ENCODE measurements around the gene FLNA. TPM values are rescaled to one million over a fixed set of nuclear protein-coding genes. Genes with fewer than 3 reads are reported as not detected.
A peak's percentile ranks its signal among the peaks of the same experiment; 100 is the strongest.

The FLNA gene
- polyA plus RNA-seq, 2 of the 4 experiments (the other 2 are of a cell fraction) = 303 to 1,116 TPM

DNA sequence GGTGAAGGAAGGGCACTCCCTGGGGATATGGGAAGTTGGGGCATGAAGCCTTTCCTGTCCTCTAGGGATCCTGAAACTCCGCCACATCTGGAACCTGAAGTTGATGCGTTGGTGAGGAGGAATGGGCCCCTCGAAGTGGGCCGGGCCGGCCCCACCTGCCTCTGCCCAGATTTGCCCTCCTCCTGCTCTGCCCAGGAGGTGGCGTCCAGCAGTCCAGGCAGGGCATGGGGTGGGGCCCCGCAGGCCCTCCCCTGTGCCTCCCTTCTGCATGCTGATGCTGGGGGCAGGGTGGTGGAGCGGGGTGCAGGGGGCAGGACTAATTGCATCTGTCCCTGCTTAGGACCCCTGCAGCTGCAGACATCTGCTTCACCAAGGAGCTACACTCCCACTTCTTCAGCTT lies 38.7 kb upstream of the FLNA start:
- 85% methylated on average over 4 of the region's 8 CpGs for WGBS (ENCODE audit: missing lambda C conversion rate)
- DNase-seq (ENCODE audit: low read depth in 1 of 2, low spot score in 1 of 2) (no peak), FAIRE-seq (no peak), ATAC-seq (no peak)
- no peak overlapping the region for H3K4me3 ChIP-seq
- ChIA-PET POLR2A (no interaction called here), CTCF (interaction anchor here (1.0 to 2.2 kb wide), 2 partner anchors 14 to 39 kb away, joined by 3 to 5 read pairs; no protein-coding TSS in a partner anchor)
- H3K4me1 ChIP-seq = peaks cover 28% of the 10 kb centered on the region
- no peak overlapping the region; a peak in 1 of 6 replicates for H3K27ac ChIP-seq
- H3K9me3 ChIP-seq = no peaks in the 10 kb centered on the region
- H3K4me2 ChIP-seq = peak overlapping the region; percentile 93
- no peak for TF ChIP-seq ESRRA (IDR thresholded peaks at IDR 0.05; ENCODE audit: borderline replicate concordance, low read length)
- TF ChIP-seq, protein P1, sequence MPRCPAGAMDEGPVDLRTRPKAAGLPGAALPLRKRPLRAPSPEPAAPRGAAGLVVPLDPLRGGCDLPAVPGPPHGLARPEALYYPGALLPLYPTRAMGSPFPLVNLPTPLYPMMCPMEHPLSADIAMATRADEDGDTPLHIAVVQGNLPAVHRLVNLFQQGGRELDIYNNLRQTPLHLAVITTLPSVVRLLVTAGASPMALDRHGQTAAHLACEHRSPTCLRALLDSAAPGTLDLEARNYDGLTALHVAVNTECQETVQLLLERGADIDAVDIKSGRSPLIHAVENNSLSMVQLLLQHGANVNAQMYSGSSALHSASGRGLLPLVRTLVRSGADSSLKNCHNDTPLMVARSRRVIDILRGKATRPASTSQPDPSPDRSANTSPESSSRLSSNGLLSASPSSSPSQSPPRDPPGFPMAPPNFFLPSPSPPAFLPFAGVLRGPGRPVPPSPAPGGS (IDR thresholded peaks at IDR 0.05) = no peak
- TF ChIP-seq, protein P2, sequence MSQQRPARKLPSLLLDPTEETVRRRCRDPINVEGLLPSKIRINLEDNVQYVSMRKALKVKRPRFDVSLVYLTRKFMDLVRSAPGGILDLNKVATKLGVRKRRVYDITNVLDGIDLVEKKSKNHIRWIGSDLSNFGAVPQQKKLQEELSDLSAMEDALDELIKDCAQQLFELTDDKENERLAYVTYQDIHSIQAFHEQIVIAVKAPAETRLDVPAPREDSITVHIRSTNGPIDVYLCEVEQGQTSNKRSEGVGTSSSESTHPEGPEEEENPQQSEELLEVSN (IDR thresholded peaks at IDR 0.05; ENCODE audit: borderline replicate concordance, low read depth) = no peak
- no peak for TF ChIP-seq FOSB (CRISPR knock-in tag; IDR thresholded peaks at IDR 0.05)
- no peak for TF ChIP-seq EHMT2 (IDR thresholded peaks at IDR 0.05; ENCODE audit: low read depth)

DNA sequence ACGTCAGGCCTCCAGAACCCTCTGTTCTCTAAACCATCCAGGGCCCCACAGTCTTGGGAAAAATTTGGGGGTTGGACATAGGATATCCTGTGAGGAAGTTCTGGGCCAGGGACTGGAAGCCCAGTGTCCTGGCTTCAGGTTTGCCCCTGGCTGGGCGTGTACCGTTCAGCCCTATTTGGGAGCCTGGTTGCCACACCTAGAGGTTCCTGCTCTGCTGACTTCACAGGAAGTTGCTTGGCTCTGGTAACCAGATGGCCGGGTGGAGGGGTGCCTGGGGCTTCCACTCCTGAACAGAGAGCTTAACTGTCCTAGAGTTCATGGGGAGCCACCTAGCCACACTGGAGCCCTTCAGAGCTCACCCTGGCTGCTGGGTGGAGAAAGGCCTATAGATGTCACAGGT lies 38.0 kb upstream of the FLNA start:
- ATAC-seq (no peak), DNase-seq (ENCODE audit: low read depth in 1 of 2, low spot score in 1 of 2) (no peak), FAIRE-seq (no peak)
- peaks cover 28% of the 10 kb centered on the region for H3K4me1 ChIP-seq
- 46% methylated on average over 3 of the region's 4 CpGs for WGBS (ENCODE audit: missing lambda C conversion rate)
- H3K27ac ChIP-seq = peak overlapping the region; percentile 96 to 100
- POLR2A ChIA-PET = interaction anchor here (0.5 to 1.2 kb wide), 5 partner anchors 13 to 392 kb away, joined by 3 to 7 read pairs (median 3); partner anchors contain the start of genes ATP6AP1 and RPL10
- peak overlapping the region; percentile 93 for H3K4me2 ChIP-seq
- CTCF ChIA-PET = interaction anchor here (1.0 to 1.1 kb wide), 2 partner anchors 22 to 39 kb away, joined by 3 read pairs; no protein-coding TSS in a partner anchor
- no peak for TF ChIP-seq KDM5A (IDR thresholded peaks at IDR 0.05)
- TF ChIP-seq ZSCAN20 (CRISPR knock-in tag; IDR thresholded peaks at IDR 0.05) = no peak
- TF ChIP-seq JUN (IDR thresholded peaks at IDR 0.05) = no peak
- no peak for TF ChIP-seq RNF2 (IDR thresholded peaks at IDR 0.05; ENCODE audit: borderline replicate concordance, low read depth)
- TF ChIP-seq FOSL2 (IDR thresholded peaks at IDR 0.05) = no peak
- TF ChIP-seq FOSL2 (CRISPR knock-in tag; IDR thresholded peaks at IDR 0.05) = no peak
- no peak for TF ChIP-seq HOXB5 (CRISPR knock-in tag; IDR thresholded peaks at IDR 0.05)
- no peak for TF ChIP-seq BHLHE40 (IDR thresholded peaks at IDR 0.05; ENCODE audit: low read depth, low read length)
- TF ChIP-seq MYC (IDR thresholded peaks at IDR 0.05; ENCODE audit: borderline replicate concordance, low read length) = no peak
- TF ChIP-seq, protein P1 (IDR thresholded peaks at IDR 0.05) = no peak
- no peak for TF ChIP-seq EP300 (IDR thresholded peaks at IDR 0.05)
- no peak for TF ChIP-seq HOXB13 (CRISPR knock-in tag; IDR thresholded peaks at IDR 0.05; ENCODE audit: low read depth)
- TF ChIP-seq, protein P3, sequence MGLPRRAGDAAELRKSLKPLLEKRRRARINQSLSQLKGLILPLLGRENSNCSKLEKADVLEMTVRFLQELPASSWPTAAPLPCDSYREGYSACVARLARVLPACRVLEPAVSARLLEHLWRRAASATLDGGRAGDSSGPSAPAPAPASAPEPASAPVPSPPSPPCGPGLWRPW (IDR thresholded peaks at IDR 0.05) = no peak
- TF ChIP-seq, protein P4, sequence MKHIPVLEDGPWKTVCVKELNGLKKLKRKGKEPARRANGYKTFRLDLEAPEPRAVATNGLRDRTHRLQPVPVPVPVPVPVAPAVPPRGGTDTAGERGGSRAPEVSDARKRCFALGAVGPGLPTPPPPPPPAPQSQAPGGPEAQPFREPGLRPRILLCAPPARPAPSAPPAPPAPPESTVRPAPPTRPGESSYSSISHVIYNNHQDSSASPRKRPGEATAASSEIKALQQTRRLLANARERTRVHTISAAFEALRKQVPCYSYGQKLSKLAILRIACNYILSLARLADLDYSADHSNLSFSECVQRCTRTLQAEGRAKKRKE (CRISPR knock-in tag; IDR thresholded peaks at IDR 0.05; ENCODE audit: low read depth) = no peak
- TF ChIP-seq NFE2L2 (conservative IDR thresholded peaks at IDR 0.05; ENCODE audit: low read length) = no peak
- TF ChIP-seq NR3C1 (IDR thresholded peaks at IDR 0.05) = no peak
- no peak for TF ChIP-seq FOXS1 (CRISPR knock-in tag; IDR thresholded peaks at IDR 0.05)
- TF ChIP-seq PHF8 (IDR thresholded peaks at IDR 0.05; ENCODE audit: borderline replicate concordance, low read depth) = no peak
- no peak for TF ChIP-seq MAZ (IDR thresholded peaks at IDR 0.05; ENCODE audit: borderline replicate concordance, low read depth, low read length)
- H3K4me3 ChIP-seq = peak overlapping the region; percentile 89
- no peaks in the 10 kb centered on the region for H3K9me3 ChIP-seq

Measured in A549 (cell line).